C4-2B (cell line): ENCODE measurements around the gene GTPBP4.

Source experiments
- ZFX ChIP-seq: fragments of 450-650 bp; IDR thresholded peaks from 2 replicates; pipeline ENCODE4 v1.6.1; 2017
- TF ChIP-seq, protein P1 (sequence below): fragments of 450-650 bp; conservative IDR thresholded peaks from 2 replicates; pipeline ENCODE4 v1.5.1; 2017; ENCODE audit warnings: mild to moderate bottlenecking

DNA sequence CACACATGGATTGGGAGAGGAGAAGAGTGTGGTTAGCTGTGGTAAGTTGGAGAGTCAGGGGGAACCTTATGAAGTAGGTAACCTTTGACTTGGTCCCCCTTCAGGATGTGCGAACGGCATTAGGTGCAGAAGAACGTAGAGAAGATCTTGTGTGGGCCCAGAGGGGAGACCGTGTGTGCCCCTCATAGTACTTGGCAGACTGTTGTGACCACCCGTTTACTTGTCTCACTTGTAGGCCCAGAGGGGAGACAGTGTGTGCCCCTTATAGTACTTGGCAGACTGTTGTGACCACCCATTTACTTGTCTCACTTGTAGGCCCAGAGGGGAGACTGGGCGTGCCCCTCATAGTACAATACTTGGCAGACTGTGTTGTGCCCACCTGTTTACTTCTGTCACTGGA lies 2.6 kb downstream of the GTPBP4 start:
- TF ChIP-seq, protein P1, sequence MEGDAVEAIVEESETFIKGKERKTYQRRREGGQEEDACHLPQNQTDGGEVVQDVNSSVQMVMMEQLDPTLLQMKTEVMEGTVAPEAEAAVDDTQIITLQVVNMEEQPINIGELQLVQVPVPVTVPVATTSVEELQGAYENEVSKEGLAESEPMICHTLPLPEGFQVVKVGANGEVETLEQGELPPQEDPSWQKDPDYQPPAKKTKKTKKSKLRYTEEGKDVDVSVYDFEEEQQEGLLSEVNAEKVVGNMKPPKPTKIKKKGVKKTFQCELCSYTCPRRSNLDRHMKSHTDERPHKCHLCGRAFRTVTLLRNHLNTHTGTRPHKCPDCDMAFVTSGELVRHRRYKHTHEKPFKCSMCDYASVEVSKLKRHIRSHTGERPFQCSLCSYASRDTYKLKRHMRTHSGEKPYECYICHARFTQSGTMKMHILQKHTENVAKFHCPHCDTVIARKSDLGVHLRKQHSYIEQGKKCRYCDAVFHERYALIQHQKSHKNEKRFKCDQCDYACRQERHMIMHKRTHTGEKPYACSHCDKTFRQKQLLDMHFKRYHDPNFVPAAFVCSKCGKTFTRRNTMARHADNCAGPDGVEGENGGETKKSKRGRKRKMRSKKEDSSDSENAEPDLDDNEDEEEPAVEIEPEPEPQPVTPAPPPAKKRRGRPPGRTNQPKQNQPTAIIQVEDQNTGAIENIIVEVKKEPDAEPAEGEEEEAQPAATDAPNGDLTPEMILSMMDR, result no peak
- TF ChIP-seq ZFX, result no peak
